HG03442 (cell line): ENCODE measurements around the gene AGAP3.

ENCODE experiments used
- ATAC-seq: cut with Tn5 transposase; IDR thresholded peaks from one replicate; pipeline ENCODE4 v1.9.1; 2021; ENCODE audit warnings: mild to moderate bottlenecking, moderate library complexity; ENCODE audit not compliant: unreplicated experiment

Gene AGAP3

DNA sequence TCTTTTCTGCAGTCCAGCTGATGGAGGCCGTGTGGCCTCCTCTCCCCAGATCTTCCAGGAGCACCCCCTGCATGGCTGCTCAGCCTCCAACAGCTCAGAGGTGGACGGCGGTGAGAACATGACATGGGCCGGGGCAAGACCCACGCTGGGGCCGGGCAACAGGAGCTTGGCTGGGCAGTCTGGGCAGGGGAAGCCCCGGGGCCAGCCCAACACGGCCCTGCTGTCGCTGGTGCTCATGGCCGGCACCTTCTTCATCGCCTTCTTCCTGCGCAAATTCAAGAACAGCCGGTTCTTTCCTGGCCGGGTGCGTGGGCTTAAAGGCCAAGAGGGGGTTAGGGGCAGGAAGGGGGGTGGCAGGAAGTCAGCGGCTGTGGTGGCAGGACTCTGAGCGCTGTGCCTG, 12.3 kb upstream of the AGAP3 start:
- ATAC-seq: no peak

DNA sequence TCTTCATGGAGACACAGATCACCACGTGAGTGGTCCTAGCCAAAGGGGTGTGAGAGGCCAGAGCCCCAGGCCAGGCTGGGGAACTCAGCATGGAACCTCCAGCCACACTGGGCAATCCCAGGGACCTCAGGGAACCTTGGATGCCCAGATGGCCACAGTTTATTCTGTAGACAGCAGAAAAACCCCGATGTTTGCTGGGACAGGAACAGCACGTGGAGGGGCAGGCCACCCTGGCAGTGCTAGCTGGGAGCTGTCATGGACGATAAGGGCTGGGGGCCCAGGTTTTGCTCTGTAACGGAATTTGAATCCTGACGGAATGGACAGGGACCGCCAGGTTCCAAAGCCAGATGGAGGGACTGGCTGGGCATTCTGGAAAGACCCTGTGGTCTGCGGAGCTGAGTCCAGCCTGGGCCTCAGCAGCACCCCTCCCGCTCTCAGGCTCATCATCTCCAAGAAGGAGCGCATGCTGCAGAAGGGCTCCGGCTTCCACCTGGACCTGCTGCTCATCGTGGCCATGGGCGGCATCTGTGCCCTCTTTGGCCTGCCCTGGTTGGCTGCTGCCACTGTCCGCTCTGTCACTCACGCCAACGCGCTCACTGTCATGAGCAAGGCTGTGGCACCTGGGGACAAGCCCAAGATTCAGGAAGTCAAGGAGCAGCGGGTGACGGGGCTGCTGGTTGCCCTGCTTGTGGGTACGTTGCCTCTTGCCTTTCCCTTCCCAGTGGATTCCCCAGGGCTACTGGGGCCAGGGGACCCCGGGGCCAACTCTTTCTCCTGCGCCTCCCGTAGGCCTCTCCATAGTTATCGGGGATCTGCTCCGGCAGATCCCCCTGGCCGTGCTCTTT, 11.2 kb upstream of the AGAP3 start:
- ATAC-seq: no peak

DNA sequence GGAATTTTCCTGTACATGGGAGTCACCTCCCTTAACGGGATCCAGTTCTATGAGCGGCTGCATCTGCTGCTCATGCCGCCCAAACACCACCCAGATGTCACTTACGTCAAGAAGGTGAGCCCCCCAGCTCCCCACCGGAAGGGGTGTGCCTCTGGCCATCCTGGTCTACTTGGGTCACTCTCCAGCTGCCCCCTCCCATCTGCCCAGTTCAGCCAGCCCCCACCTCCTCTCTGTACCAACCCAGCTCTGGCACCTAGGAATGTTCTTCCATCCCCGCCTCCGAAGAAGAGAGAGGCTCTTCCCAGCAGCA, 10.7 kb upstream of the AGAP3 start:
- no peak for ATAC-seq

DNA sequence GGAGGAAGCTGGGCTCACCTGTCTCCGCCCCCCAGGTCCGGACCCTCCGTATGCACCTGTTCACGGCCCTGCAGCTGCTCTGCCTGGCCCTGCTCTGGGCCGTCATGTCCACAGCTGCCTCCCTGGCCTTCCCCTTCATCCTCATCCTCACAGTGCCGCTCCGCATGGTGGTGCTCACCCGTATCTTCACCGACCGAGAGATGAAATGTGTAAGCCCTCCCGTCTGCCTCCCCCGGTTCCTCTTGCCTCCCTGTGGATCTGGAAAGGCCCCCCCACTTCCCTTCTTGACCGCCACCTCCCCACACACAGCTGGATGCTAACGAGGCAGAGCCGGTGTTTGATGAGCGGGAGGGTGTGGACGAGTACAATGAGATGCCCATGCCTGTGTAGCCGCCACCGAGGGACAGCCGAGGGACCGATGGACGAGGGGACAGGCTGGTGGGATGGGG, 10.3 kb upstream of the AGAP3 start:
- no peak for ATAC-seq

DNA sequence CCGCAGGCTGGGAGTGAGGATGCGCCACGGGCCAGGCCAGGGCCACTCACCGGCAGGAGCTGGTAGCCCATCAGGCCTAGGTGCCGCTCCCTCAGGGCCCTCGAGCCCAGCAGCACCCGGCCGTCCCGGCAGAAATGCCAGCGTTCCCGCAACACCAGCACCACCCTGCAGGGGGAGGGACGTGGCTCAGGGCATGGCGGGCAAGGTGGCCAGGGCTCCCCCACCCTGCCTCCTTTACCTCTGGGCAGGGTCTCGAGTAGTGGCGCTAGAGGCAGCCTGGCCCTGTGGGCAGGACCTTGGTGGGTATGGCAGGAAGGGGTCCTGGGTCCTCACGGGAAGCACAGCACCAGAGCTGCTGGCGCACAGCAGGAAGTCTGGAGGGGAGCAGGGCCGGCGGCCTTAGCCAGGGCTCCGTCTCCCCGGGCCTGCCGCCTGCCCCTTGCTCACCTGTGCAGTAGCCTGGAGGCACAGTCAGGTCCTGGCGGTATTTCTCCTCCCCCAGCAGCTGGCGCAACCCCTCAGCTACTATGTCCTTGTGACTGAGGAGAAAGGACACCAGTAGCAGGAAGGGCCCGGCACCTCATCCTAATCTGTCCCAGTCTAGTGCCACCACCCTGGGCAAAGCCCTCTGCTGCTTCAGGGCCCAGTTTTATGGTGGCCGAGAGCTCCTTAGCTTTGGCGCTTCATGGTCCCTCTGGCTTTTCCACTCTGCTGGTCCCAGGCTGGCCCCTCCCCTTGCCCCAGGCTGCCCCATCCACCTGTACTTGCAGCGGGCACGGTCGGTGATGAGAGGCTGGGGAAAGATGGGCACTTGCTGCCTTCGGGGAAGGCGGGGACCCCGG, 9.2 kb upstream of the AGAP3 start:
- no peak for ATAC-seq

DNA sequence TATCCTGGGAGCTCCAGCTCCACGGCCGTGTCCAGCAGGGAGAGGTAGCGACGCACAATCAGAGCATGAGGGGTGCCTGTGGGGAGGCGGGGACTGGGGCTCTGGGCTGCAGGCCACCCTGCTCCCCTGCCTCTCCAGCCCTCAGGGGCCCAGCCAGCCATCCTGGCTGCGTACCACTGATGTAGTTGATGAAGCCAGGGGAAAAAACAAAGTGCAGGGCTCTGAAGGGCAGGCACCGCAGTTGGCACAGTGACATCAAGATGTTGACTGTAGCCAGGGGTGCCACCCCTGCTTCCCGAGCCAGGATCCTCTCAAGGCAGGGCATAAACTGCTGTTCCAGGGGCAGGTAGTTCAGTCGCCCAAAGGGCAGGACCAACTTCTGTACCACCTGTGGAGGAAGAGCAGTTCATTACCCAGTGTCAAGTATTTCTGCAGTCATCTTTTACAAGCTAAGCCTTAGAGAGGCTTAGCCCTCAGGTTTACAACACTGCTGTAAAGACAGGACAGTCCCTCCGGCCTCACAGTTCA, 8.5 kb upstream of the AGAP3 start:
- ATAC-seq: no peak

DNA sequence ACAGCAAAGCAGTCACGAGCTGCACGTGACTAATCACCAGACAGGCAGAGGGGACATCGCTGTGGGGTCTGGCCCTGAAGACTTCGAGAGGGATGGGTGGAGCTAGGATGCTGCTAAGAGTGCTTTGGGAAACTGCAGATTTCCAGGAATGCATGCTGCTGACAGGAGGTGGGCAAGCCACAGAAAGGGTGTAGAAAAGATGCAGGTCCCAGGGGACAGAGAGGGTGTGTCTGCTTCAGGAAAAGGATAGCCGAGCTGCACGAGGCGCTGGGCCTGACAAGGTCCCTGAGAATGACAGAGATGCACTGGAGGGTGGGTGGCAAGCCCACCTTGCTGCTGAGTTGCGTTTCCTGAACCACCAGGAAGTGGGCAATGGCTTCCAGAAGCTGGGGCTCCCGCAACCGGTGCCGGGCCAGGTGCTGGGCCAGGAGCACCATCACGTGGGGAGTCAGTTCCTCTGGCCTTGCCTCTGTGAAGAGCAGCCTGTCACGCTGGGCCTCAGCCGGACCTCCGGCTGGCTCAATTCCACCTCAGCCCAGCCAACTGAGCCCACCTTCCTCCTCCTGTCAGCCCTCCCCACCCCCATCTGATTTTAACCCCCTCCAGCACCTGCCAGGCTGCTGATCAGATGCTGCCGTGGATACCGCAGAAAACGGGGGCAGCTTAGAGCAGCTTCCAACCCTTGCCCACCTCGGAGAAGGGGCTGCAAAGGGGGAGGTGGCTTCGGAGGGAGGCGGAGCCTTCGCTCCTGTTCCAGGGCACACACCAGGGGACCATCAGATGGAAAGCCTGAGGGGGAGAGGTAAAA, 7.8 kb upstream of the AGAP3 start:
- no peak for ATAC-seq

DNA sequence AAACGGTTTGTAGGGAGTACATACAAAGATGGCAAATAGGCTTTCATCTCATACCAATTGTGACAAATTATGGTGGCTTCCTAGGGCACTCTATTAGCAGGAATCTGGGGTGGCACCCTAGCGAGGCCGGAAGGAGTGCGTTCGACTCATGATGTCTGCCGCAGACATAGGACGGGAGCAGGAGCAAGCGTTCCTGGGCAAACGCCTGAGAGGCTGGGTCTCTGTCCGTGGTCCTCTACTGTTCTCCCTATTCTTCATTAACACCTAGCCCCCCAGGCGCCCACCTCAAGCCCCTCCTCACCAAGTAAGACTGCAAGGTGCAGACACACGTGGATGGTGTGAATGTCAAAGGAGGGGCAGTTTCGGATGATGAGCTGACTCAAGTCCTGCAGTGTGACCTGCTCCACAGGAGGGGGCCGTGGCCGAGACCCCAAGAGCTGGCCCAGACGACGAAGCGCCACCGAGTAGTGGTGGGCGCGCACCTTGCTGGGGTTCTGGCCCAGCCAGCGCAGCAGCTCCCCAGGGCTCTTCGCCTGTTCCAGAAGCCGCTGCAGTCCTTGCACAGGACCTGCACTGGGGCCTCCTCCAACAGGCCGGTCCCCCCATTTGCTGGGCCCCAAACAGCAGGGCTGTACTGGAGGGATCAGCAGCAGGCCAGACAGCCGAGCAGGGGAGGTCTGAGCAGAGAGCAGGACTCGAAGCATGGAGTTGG, 6.9 kb upstream of the AGAP3 start:
- ATAC-seq: no peak

DNA sequence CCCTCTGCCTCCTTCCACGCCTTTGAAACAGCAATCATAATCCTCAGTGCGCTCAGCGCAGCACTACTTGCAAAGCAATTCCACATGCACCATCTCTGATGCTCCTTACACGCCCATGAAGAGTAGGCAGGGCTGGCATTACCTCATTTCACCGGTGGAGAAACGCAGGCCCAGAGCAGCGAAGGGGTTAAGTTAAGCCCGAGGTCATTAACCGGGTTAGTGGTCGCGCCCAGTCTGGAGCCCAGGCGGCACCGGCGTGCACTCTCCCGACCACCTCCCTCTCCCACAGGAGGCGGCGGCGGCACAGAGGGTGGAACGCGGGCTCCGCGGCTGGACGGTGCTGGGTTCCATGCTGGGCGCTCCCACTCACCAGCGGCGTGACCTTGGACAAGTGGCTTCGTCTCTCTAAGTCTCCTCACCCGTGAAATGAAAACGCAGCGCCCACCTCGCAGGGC, 6.2 kb upstream of the AGAP3 start:
- peak; percentile 2 for ATAC-seq

DNA sequence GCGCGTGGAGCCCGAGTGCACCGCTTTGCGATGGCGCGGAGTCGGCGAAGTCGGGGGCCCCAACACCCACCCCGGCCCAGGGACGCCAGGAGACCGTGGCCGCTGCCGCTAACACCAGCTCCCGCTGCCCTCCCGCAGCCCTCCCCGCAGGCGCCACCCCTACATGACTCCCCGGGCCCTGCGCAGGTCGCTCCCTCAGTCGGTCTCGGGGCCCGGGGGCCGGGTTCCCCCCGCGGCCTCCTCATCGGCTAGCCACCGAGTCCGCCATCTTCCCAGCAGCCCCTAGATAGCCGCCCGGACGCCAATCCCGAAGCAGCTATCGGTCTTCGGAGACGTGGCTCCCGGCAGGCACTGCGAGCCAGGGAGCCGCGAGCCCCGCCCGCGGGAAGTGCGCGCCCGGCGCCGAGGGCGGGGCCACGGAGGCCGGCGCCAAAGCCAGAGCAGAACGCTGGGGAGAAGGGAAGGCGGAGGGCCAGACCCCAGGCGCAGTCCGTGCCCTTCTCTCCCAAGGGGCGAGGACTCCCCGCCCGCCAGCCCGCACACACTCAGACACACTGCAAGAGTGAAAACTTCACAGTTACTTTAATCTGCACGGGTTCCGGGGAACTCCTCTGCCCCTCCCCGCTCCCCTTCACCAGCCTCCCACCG, 5.6 kb upstream of the AGAP3 start, which contains the start of gene FASTK:
Gene FASTK (minus strand): TSS at position 288 of the 648 bp plus-strand sequence. CDS start 43 bp downstream, at position 245.
- ATAC-seq: peak; percentile 80

DNA sequence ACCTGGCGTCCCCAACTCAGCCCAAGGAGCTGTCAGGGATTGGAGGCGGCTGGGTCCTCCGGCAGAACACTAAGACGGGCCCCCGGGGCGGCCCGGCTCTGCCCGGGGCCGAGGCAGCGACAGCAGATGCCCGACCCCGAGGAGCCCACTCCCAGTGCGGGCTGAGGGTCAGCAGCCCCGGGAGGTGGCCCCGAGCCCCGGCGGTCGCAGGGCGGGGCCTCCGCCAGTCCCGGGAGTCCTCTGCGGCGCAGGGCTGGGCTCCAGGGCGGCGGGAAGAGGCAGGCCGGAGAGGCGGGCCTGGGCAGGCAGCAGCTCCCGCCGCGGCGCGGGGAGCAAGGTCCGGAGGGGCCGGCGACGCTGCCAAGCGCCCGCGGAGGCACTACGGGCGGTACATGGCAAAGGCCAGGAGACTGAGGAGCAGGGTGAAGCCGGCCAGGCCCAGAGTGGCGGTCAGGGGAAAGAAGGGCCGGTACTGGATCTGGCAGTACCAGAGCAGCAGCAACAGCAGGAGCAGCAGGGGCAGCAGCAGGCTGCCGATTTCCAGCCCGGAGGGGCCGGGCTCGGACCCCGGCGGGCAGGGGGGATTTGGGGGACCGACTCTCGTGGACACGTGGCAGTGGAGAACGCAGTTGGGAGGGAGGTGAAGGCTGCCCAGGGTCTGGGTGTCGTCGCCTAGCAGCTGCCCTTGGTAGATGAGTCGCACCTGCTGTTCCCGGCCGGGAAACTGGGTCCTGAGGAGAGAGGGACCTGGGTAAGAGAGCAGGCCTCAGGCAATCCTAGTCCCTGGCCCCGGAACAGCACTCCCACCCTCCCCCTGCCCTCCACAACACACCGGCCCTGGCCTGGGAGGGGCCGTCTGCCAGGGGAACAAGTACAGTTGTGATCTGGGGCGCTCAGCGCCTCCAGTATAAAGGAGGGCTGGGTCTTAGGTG, 4.8 kb upstream of the AGAP3 start:
- no peak for ATAC-seq

DNA sequence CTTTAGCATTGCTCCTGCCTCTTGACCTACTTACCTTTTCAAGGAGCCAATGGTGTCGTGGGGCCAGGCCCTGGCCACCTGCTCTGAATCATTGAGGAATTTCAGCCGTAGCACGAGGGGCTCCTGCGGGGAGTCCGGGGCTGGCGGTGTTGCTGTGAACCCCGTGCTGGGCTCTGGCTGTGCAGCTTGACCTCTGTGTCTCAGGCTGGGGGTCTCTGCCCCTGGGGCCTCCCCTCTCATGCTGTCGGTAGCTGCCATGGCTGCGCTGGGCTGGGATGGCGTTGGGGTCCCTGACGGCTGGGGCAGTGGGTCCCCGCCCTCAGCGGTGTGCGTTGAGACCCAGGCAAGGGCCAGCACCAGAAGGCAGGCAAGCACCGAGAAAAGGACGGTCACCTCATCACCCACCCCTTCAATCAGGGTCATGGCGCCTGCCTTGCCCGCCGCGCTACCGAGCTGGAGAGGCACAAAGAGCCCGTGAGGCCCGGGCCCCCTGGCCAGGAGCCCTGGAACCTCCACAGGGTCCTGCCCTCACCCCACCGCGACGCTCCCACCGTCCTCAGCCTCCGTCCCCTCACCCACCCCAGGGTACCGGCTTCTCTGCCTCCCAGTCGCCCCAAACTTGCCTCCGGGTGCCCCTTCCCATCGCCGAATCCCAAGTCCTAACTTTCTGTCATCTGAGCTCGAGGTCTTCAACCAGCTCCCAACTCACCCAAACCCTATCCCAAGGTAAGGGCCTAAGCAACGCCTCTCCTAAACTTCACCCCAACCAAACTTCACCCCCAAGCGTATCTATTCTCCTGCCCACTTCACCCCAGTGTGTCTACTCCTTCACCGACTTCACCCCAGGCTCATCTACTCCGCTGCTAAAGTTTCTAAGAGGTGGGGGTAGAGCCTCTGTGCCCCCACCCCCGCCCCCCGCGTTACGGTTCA, 3.9 kb upstream of the AGAP3 start:
- no peak for ATAC-seq

DNA sequence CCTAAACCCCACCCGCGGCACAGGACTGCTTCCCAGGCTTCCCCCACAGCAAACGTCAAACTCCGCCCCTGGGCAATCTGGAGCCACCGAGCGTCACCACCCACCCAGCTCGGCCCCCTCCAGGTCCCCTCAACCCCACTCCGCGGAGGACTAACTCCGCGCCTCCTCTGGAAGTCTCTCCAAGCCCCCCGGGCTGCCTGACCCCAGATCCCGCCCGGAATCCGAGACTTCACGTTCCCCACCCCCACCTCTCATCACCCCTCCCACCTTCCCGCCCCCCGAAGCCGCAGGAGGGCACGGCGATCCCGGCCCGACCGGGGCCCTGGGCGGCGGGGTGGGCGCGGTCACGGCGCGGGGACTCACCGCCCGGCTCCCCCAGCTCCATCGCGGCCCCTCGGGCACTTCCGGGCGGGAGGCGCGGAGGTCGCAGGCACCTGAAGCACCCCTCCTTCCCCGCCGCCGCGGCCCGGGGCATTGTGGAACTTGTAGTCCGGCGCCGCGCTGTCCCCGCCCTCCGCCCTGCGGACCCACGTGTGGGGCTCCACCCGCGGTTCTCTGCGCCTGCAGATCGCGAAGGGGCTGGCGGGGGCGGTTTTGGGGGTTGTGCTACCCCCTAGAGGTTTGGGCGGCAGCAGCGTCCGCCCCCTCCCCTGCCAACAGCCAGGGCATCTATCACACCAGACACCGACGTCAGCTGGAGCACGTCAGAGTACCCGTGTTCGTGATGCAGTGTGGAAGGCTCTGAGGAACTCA, 3.0 kb upstream of the AGAP3 start, which contains the start of gene TMUB1:
Gene TMUB1 (minus strand): TSS at position 423 of the 753 bp plus-strand sequence. CDS start 930 bp downstream, outside the sequence.
- ATAC-seq: peak; percentile 36

DNA sequence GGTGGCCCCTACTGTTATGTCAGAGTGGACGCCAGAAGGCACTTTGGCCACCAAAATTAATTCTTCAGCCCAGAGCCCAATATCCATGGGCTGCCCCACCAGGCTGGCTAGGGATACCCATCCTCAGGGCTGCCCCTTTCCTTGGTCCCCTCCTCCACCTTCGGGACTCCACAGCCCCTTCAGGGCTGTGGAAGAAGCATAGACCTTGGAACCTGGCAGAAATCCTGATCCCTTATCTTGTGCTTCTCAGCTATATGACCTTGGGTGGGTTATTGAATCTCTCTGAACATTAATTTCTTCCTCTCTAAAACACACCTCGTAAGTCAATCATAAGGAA, 2.5 kb upstream of the AGAP3 start:
- no peak for ATAC-seq

DNA sequence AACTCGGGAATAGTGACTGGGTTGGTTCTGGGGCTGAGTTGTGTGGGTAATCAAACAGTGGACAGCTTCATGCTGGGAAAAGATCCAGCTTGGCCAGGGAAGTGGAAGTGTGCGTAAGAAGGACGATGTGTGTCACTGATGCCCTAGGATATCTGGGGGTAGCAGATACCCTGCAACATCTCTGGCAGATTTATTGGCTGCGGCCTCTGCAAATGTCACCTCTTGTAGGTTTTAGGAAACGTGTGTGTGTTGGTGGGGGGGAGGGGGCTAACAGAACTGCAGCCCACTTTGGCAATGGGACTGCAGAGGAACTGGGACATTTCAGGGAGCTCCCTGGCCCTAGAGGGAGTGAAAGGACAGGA, 965 bp upstream of the AGAP3 start:
- ATAC-seq: no peak

DNA sequence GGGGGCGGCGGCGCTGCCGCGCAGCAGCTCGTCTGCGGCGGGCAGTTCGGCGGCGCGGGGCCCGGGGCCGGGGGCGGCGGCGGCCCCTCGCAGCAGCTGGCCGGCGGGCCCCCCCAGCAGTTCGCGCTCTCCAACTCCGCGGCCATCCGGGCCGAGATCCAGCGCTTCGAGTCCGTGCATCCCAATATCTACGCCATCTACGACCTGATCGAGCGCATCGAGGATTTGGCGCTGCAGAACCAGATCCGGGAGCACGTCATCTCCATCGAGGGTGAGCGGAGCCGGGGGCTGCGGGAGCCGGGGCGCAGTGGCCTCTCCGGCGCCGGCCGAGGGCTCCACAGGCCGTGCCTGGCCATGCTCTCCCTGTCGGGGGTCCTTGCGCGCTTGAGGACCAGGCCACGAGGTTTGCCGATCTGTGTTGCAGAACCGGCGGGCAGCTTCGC, 548 bp downstream of the AGAP3 start:
- ATAC-seq: no peak
